Measurements from ENCODE around the gene FLAD1. TPM values are rescaled to one million over a fixed set of nuclear protein-coding genes. Genes with fewer than 3 reads are reported as not detected.

Gene FLAD1

Small RNA genes within 50 kb of the gene (small RNA-seq; reads per million reads assigned to genes)
- not detected for gene MIR4258
- gene RF00017, result not detected
